K562 (cell line): Measurements from ENCODE around the gene EMX2.

ENCODE experiments used
- BACH1 ChIP-seq: fragments of 200-800 bp; sonication (Bioruptor generic); IDR thresholded peaks from 2 replicates; pipeline ENCODE4 v1.6.1; 2016; ENCODE audit warnings: missing genetic modification characterization, missing compliant biosample characterization
- CBX5 ChIP-seq: IDR thresholded peaks from 2 replicates; pipeline ENCODE4 v1.6.1; 2014; ENCODE audit warnings: low read depth, borderline replicate concordance
- CREB1 ChIP-seq, 2 experiments: sonication (generic) in 1 of 2; formaldehyde crosslinking in 1 of 2; IDR thresholded peaks; 2 replicates each; pipeline versions ENCODE4 v1.6.1 to v1.8.0; 2012 to 2022; ENCODE audit warnings: inconsistent platforms in 1 of 2, mild to moderate bottlenecking in 1 of 2, missing genetic modification reagents in 1 of 2, moderate library complexity in 1 of 2
- POLR2AphosphoS5 ChIP-seq: IDR thresholded peaks from 2 replicates; pipeline ENCODE4 v1.6.1; 2011; ENCODE audit warnings: mild to moderate bottlenecking, low read depth, low read length, moderate library complexity; ENCODE audit not compliant: control insufficient read depth, insufficient read depth
- SMC3 ChIP-seq: conservative IDR thresholded peaks from 2 replicates; pipeline ENCODE4 v1.6.1; 2011; ENCODE audit warnings: low read depth, low read length, improper control_type of control experiment; ENCODE audit not compliant: insufficient read depth
- STAG1 ChIP-seq: sonication (generic); formaldehyde crosslinking; IDR thresholded peaks from 2 replicates; pipeline ENCODE4 v1.5.0; 2020; ENCODE audit warnings: missing genetic modification reagents, borderline replicate concordance
- TAL1 ChIP-seq: fragments of 450-650 bp; IDR thresholded peaks from 2 replicates; pipeline ENCODE4 v1.6.1; 2016; ENCODE audit warnings: mild to moderate bottlenecking
- ZBTB11 ChIP-seq, 3 experiments: fragments of 200-800 bp in 1 of 3; fragments of 250-450 bp in 1 of 3; fragments of 450-650 bp in 1 of 3; sonication (Bioruptor Pico) in 1 of 3; sonication (Bioruptor generic) in 1 of 3; formaldehyde crosslinking in 1 of 3; IDR thresholded peaks; 2 replicates each; pipeline versions ENCODE4 v1.6.1 to v1.8.0; 2016 to 2022; ENCODE audit warnings: mild to moderate bottlenecking in 2 of 3, missing genetic modification characterization in 2 of 3, missing compliant biosample characterization in 1 of 3, moderate library complexity in 1 of 3
- ZNF586 ChIP-seq: fragments of 450-650 bp; formaldehyde crosslinking; conservative IDR thresholded peaks from 2 replicates; pipeline ENCODE4 v1.4.0; 2020; ENCODE audit warnings: mild to moderate bottlenecking, moderate library complexity
- TF ChIP-seq, protein P1 (sequence below), 3 experiments: fragments of 200-800 bp in 1 of 3; sonication (Bioruptor generic) in 1 of 3; sonication (generic) in 1 of 3; formaldehyde crosslinking in 1 of 3; IDR thresholded peaks; 2 replicates each; pipeline versions ENCODE4 v1.6.1 to v1.8.0; 2016 to 2022; ENCODE audit warnings: mild to moderate bottlenecking in 2 of 3, missing compliant biosample characterization in 2 of 3, missing genetic modification characterization in 2 of 3, missing genetic modification reagents in 1 of 3
- TF ChIP-seq, protein P2 (sequence below), 3 experiments: IDR thresholded peaks in 2 of 3; conservative IDR thresholded peaks in 1 of 3; 2 replicates each; pipeline ENCODE4 v1.5.1; 2011 to 2012; ENCODE audit warnings: low read length in 3 of 3, mild to moderate bottlenecking in 3 of 3, control low read depth in 2 of 3, improper control_type of control experiment in 1 of 3, inconsistent platforms in 1 of 3, low read depth in 1 of 3, mixed read lengths in 1 of 3, moderate library complexity in 1 of 3; ENCODE audit not compliant: insufficient read depth in 2 of 3

DNA sequence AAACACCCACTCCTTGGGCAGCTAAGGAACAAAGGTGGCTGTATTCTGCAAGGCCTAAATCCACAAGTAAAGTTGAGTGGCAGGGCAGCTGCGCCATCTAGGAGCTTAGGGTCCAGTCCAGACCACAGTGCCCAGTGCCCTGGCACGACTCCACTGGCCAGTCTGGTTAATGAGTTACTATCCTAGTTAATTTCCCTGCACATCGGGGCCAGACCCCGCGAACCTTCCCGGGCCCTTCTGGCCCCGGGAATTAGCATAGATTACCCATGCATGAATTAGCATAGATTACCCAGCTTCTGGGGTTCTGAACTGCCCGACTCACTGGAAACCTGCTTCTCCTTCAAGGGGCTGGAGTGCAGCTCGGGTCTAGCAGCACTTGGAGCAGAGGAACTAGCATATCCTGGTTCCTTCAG is 3.2 kb upstream of the EMX2 start:
- TF ChIP-seq SMC3 (no peak), ZBTB11 (CRISPR knock-in tag; IDR thresholded peaks at IDR 0.05) (no peak), TAL1 (no peak), CBX5 (no peak), POLR2AphosphoS5 (no peak), ZNF586 (no peak), STAG1 (CRISPR knock-in tag) (no peak), BACH1 (tag) (no peak), CREB1 (IDR thresholded peaks at IDR 0.05) (no peak), CREB1 (CRISPR knock-in tag; IDR thresholded peaks at IDR 0.05) (no peak)
- TF ChIP-seq, protein P1, sequence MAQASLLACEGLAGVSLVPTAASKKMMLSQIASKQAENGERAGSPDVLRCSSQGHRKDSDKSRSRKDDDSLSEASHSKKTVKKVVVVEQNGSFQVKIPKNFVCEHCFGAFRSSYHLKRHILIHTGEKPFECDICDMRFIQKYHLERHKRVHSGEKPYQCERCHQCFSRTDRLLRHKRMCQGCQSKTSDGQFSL (CRISPR knock-in tag; IDR thresholded peaks at IDR 0.05): no peak
- TF ChIP-seq, protein P1 (tag; IDR thresholded peaks at IDR 0.05): no peak
- TF ChIP-seq, protein P2, sequence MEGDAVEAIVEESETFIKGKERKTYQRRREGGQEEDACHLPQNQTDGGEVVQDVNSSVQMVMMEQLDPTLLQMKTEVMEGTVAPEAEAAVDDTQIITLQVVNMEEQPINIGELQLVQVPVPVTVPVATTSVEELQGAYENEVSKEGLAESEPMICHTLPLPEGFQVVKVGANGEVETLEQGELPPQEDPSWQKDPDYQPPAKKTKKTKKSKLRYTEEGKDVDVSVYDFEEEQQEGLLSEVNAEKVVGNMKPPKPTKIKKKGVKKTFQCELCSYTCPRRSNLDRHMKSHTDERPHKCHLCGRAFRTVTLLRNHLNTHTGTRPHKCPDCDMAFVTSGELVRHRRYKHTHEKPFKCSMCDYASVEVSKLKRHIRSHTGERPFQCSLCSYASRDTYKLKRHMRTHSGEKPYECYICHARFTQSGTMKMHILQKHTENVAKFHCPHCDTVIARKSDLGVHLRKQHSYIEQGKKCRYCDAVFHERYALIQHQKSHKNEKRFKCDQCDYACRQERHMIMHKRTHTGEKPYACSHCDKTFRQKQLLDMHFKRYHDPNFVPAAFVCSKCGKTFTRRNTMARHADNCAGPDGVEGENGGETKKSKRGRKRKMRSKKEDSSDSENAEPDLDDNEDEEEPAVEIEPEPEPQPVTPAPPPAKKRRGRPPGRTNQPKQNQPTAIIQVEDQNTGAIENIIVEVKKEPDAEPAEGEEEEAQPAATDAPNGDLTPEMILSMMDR (IDR thresholded peaks at IDR 0.05 in 2 of 3, conservative IDR thresholded peaks at IDR 0.05 in 1 of 3; ENCODE audit: insufficient read depth in 2 of 3, low read depth in 1 of 3, low read length in 3 of 3): no peak
